DND-41 (cell line): ENCODE measurements around the gene SMIM35.

ENCODE experiments used
- ATAC-seq: fragments of 200-7000 bp; cut with Tn5 transposase; 3 replicates; pipeline ENCODE4 v1.9.1; 2021; ENCODE audit warnings: low read depth; ENCODE audit not compliant: insufficient read depth
- DNase-seq: peaks from one replicate; pipeline ENCODE4 v3.0.0-alpha.2; 2020
- H2AFZ ChIP-seq: 2 replicates; pipeline ENCODE4 v1.6.0; 2012; ENCODE audit warnings: low read depth, low read length
- H3K27ac ChIP-seq: 2 replicates; pipeline ENCODE4 v1.5.1; 2012; ENCODE audit warnings: low read length, inconsistent platforms
- H3K27me3 ChIP-seq: fragments of 200-600 bp; sonication (generic); 2 replicates; pipeline ENCODE4 v1.6.0; 2012; ENCODE audit warnings: low read length, mild to moderate bottlenecking, inconsistent platforms; ENCODE audit not compliant: insufficient read depth, poor library complexity
- H3K36me3 ChIP-seq: 2 replicates; pipeline ENCODE4 v1.5.1; 2012; ENCODE audit warnings: low read length, inconsistent platforms; ENCODE audit not compliant: insufficient read depth
- H3K4me1 ChIP-seq: 2 replicates; pipeline ENCODE4 v1.5.1; 2012; ENCODE audit warnings: mild to moderate bottlenecking, low read length; ENCODE audit not compliant: insufficient read depth
- H3K4me2 ChIP-seq: 2 replicates; pipeline ENCODE4 v1.6.0; 2012; ENCODE audit warnings: mild to moderate bottlenecking, moderate library complexity, low read length, inconsistent platforms; ENCODE audit not compliant: insufficient read depth
- H3K4me3 ChIP-seq, 2 experiments: fragments of 200-600 bp in 1 of 2; shearing (Covaris generic) in 1 of 2; 2 replicates each; pipeline ENCODE4 v1.5.1; 2012 to 2016; ENCODE audit warnings: inconsistent platforms in 2 of 2, low read length in 2 of 2, mild to moderate bottlenecking in 2 of 2, low read depth in 1 of 2, moderate library complexity in 1 of 2
- H3K79me2 ChIP-seq: 2 replicates; pipeline ENCODE4 v1.6.0; 2012; ENCODE audit warnings: low read length, inconsistent platforms; ENCODE audit not compliant: insufficient read depth
- H3K9ac ChIP-seq: 2 replicates; pipeline ENCODE4 v1.6.0; 2012; ENCODE audit warnings: low read depth, mild to moderate bottlenecking, inconsistent platforms, low read length, moderate library complexity
- H3K9me3 ChIP-seq: 2 replicates; pipeline ENCODE4 v1.5.1; 2012; ENCODE audit warnings: low read length, moderate library complexity, mild to moderate bottlenecking, inconsistent platforms; ENCODE audit not compliant: insufficient read depth, severe bottlenecking
- H4K20me1 ChIP-seq: 2 replicates; pipeline ENCODE4 v1.6.0; 2012; ENCODE audit warnings: low read length; ENCODE audit not compliant: insufficient read depth
- CTCF ChIP-seq: IDR thresholded peaks from 2 replicates; pipeline ENCODE4 v1.5.1; 2012; ENCODE audit warnings: borderline replicate concordance, low read length, moderate library complexity, mild to moderate bottlenecking; ENCODE audit not compliant: poor library complexity, severe bottlenecking; ENCODE audit errors: extremely low read depth
- EZH2 ChIP-seq: IDR thresholded peaks from 3 replicates; pipeline ENCODE4 v1.6.1; 2012; ENCODE audit warnings: borderline replicate concordance, low read depth, mild to moderate bottlenecking, moderate library complexity, low read length, inconsistent platforms; ENCODE audit not compliant: severe bottlenecking

SMIM35 gene

GRCh38 chr11:117983163-117983475 is 103.6 kb downstream of the SMIM35 start:
- TF ChIP-seq EZH2 (no peak), CTCF (no peak)
- ATAC-seq (no peak), DNase-seq (no peak)
- Histone ChIP-seq H4K20me1 (no peaks in the 10 kb centered on the region), H3K79me2 (no peaks in the 10 kb centered on the region), H3K4me3 (no peak overlapping the region), H3K27ac (no peak overlapping the region), H3K27me3 (peaks cover 14% of the 10 kb centered on the region), H3K36me3 (no peaks in the 10 kb centered on the region), H2AFZ (no peak overlapping the region), H3K9me3 (no peaks in the 10 kb centered on the region), H3K4me2 (no peak overlapping the region), H3K9ac (no peak overlapping the region), H3K4me1 (peaks cover 24% of the 10 kb centered on the region)

- Histone ChIP-seq H3K27ac (no peak overlapping the region), H4K20me1 (no peaks in the 10 kb centered on the region), H3K4me2 (no peak overlapping the region), H3K4me3 (no peak overlapping the region), H3K9ac (no peak overlapping the region), H3K9me3 (no peaks in the 10 kb centered on the region), H3K4me1 (peaks cover 8% of the 10 kb centered on the region), H3K79me2 (no peaks in the 10 kb centered on the region), H3K36me3 (no peaks in the 10 kb centered on the region), H2AFZ (no peak overlapping the region), H3K27me3 (no peaks in the 10 kb centered on the region)
- DNase-seq (no peak), ATAC-seq (no peak)
- TF ChIP-seq CTCF (no peak), EZH2 (no peak)
Observed at GRCh38 chr11:117980720-117981119, 106.0 kb downstream of the SMIM35 start.

- DNase-seq (no peak), ATAC-seq (no peak)
- Histone ChIP-seq H3K36me3 (no peaks in the 10 kb centered on the region), H3K79me2 (no peaks in the 10 kb centered on the region), H3K4me1 (peaks cover 8% of the 10 kb centered on the region), H3K4me3 (no peak overlapping the region), H3K9ac (no peak overlapping the region), H3K27me3 (no peaks in the 10 kb centered on the region), H4K20me1 (no peaks in the 10 kb centered on the region), H3K27ac (no peak overlapping the region), H3K4me2 (no peak overlapping the region), H2AFZ (no peak overlapping the region), H3K9me3 (no peaks in the 10 kb centered on the region)
- TF ChIP-seq EZH2 (no peak), CTCF (no peak)
Observed at GRCh38 chr11:117980280-117980679, 106.5 kb downstream of the SMIM35 start.
